Medulla oblongata (tissue), 1 donor: ENCODE measurements around the gene ECHDC3.

Experiments used
- DNase-seq: peaks from one replicate; pipeline ENCODE4 v3.0.0-alpha.2; 2015; ENCODE audit errors: extremely low spot score

The ECHDC3 gene

GRCh38 chr10:11746883-11747539, 4.8 kb downstream of the ECHDC3 start:
- DNase-seq = peak; percentile 48

DNA sequence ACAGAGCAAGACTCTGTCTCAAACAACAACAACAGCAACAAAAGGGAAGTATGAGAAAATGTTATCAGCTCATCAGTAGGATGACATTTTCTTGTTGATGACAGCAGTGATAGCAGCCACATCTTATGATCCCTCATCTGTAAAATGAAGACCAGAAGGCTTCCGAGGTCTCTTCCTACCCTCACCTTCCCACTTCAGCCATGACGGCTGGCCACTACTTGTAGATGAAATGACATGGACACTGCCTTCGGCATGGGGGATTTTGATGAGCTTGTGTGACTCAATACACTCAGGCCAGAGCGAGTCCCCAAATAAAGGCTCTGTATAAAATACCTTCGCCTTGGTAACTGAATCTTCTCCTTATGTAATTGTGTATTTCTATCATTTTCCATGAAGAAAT, 6.7 kb downstream of the ECHDC3 start:
- DNase-seq = no peak

- DNase-seq = no peak
Measured at GRCh38 chr10:11750420-11750819, 8.2 kb downstream of the ECHDC3 start.

DNA sequence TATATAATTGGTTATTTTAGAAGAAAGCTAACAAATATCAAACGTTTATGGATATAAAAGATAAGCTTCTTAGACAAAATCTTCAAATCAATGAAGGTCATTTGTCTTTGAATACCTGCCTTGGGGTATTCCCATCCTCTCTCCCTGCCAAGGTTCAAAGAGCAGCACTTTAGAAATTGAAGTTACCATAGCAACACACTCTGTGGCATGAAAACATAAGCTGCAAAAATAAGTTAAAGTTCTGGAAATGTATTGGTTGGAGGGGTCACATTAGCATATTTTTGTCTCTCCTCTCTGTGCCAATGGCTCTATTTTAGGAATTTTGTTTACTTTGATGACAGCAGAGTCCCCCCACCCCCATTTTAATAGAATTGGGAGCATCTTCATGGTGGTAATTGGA, 12.0 kb downstream of the ECHDC3 start:
- no peak for DNase-seq

DNA sequence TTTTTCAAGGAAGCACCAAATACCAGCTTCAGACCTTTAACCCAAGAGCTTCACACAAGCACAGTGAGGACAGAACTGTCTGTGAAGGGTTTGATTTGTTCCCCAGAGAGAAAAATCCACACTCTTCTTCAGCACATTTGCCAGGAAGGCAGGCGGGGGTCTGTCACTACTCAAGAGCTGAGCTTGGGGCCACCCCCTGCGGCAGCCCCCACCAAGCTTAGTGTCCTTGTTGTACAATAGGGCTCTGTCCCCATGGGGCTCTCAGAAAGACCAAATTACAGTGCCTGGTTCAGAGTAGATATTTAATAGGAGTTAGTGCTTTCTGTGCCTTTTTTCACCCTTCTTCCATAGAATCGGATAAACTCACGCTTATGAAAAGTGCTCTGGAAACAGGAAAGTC, 12.4 kb downstream of the ECHDC3 start:
- no peak for DNase-seq

GRCh38 chr10:11755512-11756263, 13.5 kb downstream of the ECHDC3 start:
- no peak for DNase-seq

DNA sequence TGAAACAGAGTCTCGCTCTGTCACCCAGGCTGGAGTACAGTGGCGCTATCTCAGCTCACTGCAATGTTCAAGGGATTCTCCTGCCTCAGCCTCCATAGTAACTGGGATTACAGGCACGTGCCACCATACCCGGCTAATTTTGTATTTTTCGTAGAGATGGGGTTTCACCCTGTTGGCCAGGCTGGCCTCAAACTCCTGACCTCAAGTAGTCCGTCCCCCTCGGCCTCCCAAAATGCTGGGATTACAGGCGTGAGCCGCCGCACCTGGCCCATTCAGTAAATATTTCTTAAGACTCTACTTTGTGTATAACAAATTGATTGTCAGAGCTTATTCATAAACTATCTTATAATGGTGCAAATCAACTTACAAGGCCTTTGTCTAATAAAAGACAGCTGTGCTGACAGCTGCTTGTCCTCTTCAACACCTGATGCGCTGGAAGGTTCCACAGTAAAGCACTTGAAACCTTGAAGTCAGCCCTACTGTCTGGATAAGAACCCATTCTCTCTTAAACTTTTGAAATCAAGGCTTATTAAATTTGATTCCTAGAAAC, 14.7 kb downstream of the ECHDC3 start:
- no peak for DNase-seq

GRCh38 chr10:11757454-11757820, 15.3 kb downstream of the ECHDC3 start:
- DNase-seq = peak; percentile 41

- DNase-seq = peak; percentile 88
Measured at GRCh38 chr10:11757821-11758463, 15.8 kb downstream of the ECHDC3 start.

DNA sequence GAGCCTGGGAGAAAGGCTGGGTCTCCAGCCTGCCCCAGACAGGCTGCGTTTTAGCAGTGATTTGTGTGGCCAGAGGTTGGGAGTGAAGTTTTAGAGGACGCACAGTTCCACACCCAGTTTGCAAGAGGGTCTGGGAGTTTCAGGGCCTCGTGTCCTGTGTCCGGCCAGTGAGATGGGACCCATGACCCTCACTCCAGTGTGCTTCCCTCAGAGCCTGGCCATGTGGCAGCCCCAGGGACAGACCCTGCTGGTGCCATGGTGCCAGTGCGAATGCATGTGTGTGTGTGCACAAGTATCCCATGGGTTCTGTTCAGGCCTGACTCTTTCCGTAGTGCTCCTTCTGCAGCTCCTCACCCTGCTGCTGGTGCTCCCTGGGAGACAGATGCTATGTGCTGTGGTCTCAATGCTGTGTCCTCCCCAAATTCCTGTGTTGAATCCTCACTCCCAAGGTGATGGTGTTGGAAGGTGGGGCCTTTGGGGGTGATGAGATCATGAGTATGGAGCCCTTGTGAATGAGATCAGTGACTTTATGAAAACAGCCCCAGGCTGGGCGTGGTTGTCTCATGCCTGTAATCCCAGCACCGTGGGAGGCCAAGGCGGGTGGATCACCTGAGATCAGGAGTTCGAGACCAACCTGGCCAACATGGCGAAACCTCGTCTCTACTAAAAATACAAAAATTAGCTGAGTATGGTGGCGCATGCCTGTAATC, 16.5 kb downstream of the ECHDC3 start:
- DNase-seq = no peak

GRCh38 chr10:11759347-11759746, 17.2 kb downstream of the ECHDC3 start:
- no peak for DNase-seq

DNA sequence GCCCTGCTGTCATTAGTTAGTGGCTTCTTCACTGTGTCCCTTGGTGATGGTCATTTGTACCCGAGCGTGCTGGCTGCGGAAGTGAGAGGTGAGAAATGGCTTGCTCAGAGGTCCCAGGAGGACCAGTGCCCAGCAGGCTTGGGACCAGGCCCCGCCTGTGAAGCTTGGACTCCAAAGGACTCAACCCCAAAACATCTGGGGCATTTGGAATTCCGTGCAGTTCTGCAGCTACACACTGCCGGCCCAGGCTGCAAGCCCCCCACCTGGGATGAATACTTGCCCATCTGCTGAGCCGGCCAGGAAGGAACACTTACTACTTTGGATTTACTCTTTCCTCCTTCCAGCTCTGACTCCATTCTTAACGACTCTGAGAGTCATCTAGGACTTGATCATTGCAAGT, 18.0 kb downstream of the ECHDC3 start:
- no peak for DNase-seq

- no peak for DNase-seq
Measured at GRCh38 chr10:11760861-11761260, 18.7 kb downstream of the ECHDC3 start.

DNA sequence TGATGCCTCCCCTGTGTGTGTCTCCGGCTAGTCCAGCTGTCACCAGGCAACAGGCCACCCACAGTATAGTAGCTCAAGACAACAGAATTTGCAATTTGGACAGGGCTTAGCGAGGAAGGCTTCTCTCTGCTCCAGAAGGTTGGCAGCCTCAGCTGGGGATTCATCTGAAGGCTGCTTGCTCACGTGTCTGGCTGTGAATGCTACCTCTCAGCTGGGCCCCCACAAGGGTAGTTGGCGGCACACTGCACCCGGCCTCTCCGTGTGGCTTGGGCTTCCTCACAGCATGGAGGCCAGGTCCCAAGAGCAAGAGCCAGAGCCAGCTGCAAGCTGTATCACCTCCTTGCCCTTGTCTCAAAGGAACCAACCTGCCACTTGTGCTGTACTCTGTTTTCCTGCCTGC, 19.2 kb downstream of the ECHDC3 start:
- no peak for DNase-seq

- DNase-seq = no peak
Measured at GRCh38 chr10:11762706-11763500, 20.7 kb downstream of the ECHDC3 start.

DNA sequence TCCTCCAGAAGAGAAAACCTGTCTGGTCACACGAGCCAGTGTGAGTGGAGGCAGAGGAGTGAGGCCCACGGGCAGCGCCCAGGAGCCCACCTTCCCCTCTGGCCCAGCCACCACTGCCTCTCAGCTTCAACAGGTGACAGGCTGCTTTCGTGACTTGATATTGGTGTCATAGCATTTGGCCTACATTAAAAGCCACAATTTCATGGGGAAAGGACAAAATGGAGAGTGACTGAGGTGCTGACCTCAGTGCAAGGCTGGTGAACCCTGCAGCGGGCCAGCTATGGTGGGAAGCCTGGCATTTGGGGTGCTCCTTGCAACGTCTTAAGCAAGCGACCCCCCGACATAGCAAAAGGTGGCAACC, 21.3 kb downstream of the ECHDC3 start:
- no peak for DNase-seq

DNA sequence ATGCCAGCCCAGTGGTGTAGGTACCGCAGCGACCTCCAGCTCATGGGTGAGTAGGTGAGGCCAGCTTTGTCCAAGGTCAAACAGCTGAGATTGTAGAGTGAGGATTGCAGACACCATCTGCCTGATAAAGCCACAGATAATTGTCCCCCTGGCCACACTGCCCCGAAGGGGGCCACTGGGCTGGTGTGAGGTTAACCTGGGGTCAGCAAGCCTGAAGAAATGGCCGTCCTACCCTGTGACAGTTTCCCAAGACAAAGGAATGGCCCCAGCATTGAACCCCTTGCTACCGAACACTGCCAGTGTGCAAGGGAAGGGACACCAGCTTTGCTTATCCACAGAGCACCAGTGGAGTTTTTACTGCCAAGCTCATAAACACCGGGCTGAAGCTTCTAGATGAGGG, 23.0 kb downstream of the ECHDC3 start:
- DNase-seq = no peak

DNA sequence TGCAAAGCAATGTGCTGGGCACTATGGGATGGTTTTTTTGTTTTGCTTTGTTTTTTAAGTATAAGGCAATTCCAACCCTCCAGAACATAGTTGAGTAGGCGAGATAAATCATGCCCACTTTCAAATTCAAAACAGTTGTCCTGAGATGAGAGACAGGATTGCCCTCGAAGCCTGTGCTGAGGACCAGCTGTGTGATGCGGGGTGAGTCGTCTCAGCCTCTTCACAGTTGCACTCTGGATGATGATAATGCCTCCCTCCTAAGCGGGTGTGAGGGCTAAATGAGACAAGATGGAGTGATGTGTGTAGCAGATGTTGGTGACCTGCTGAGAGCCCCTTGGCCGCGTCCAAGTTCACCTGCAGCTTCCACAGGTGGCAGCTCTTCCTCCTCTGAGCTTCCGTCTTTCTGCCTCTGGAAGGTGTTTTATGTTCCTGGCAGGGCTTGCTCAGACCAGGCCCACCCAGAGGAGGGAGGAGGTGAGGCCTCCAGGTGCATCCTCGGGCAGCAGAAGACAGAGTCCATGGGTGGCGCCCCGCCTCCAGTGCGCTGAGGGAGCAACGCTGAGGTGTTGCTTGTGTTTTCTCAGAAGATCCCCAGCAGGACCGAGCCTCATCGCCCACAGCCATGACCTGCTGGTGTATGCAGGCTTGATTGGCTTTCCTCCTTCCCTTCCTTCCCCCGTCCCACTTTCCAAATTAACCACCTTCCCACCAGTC, 30.6 kb downstream of the ECHDC3 start:
- no peak for DNase-seq

- no peak for DNase-seq
Measured at GRCh38 chr10:11773761-11774441, 31.7 kb downstream of the ECHDC3 start.

DNA sequence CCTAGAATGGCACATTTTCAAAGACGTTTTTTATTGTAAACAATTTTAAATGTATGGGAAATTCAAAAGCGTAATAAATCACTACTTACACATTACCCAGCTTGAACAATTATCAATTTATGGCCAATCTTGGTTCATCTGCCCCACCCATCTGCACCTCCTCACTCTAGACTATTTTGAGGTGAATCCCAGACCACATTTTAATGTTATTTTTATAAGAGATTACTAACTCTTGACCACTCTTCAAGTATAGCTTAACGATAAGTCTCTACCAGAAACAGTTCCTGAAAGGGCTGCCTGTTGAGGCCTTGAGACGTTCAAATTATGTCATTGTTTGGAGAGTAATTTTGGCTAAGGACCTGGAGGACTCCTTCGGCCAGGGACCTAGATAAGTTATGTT, 33.2 kb downstream of the ECHDC3 start:
- DNase-seq = no peak
